DOHH2 (cell line): ENCODE data around the gene C13orf46.

Experiments
- H3F3A ChIP-seq: fragments of 200-600 bp; sonication (generic), shearing (Covaris generic); 2 replicates; pipeline ENCODE4 v1.6.0; 2016; ENCODE audit warnings: antibody characterized with exemption, mild to moderate bottlenecking; ENCODE audit not compliant: control insufficient read depth, insufficient read depth
- H3K27ac ChIP-seq: fragments of 200-600 bp; sonication (generic); 2 replicates; pipeline ENCODE4 v1.5.1; 2014; ENCODE audit warnings: low read depth, mild to moderate bottlenecking, low read length, moderate library complexity
- H3K27me3 ChIP-seq: fragments of 200-600 bp; sonication (generic); 2 replicates; pipeline ENCODE4 v1.6.1; 2014; ENCODE audit warnings: mild to moderate bottlenecking, low read length, mixed read lengths; ENCODE audit not compliant: control insufficient read depth
- H3K36me3 ChIP-seq: fragments of 200-600 bp; sonication (generic); 2 replicates; pipeline ENCODE4 v1.6.1; 2014; ENCODE audit warnings: mild to moderate bottlenecking, low read length, moderate library complexity, mixed read lengths; ENCODE audit not compliant: control insufficient read depth
- H3K4me1 ChIP-seq: fragments of 200-600 bp; sonication (generic); 2 replicates; pipeline ENCODE4 v1.6.1; 2014; ENCODE audit warnings: mild to moderate bottlenecking, low read length, mixed read lengths; ENCODE audit not compliant: control insufficient read depth
- H3K4me2 ChIP-seq: fragments of 200-600 bp; sonication (generic); 2 replicates; pipeline ENCODE4 v1.6.0; 2014; ENCODE audit warnings: mild to moderate bottlenecking, low read length, moderate library complexity
- H3K4me3 ChIP-seq: fragments of 200-600 bp; sonication (generic); 2 replicates; pipeline ENCODE4 v1.5.1; 2014; ENCODE audit warnings: mild to moderate bottlenecking, low read length, mixed read lengths
- H3K79me2 ChIP-seq: fragments of 200-600 bp; sonication (generic); 2 replicates; pipeline ENCODE4 v1.6.1; 2014; ENCODE audit warnings: mild to moderate bottlenecking, low read length, mixed read lengths; ENCODE audit not compliant: control insufficient read depth
- H3K9me2 ChIP-seq: fragments of 200-600 bp; sonication (generic); replicated peaks from 2 replicates; pipeline ENCODE4 v1.6.1; 2014; ENCODE audit warnings: mild to moderate bottlenecking, low read length, mixed read lengths; ENCODE audit not compliant: control insufficient read depth
- H3K9me3 ChIP-seq: fragments of 200-600 bp; sonication (generic); 2 replicates; pipeline ENCODE4 v1.6.1; 2014; ENCODE audit warnings: antibody characterized with exemption, low read length, mixed read lengths; ENCODE audit not compliant: control insufficient read depth, insufficient read depth
- H4K20me1 ChIP-seq: fragments of 200-600 bp; sonication (generic); 2 replicates; pipeline ENCODE4 v1.6.0; 2014; ENCODE audit warnings: low read depth, mild to moderate bottlenecking, antibody characterized with exemption, low read length, moderate library complexity; ENCODE audit not compliant: control insufficient read depth, insufficient read depth
- CTCF ChIP-seq: fragments of 200-600 bp; sonication (generic); IDR thresholded peaks from one replicate; pipeline ENCODE4 v1.5.1; 2014; ENCODE audit warnings: antibody characterized with exemption, mild to moderate bottlenecking, low read depth, low read length; ENCODE audit not compliant: poor library complexity, severe bottlenecking
- EZH2phosphoT487 ChIP-seq: fragments of 200-600 bp; sonication (generic); IDR thresholded peaks from 2 replicates; pipeline ENCODE4 v1.6.1; 2017; ENCODE audit warnings: borderline replicate concordance, mild to moderate bottlenecking, antibody characterized with exemption, low read length, moderate library complexity, mixed read lengths

The C13orf46 gene

GRCh38 chr13:114016321-114017027, 42.6 kb upstream of the C13orf46 start:
- Histone ChIP-seq H3K79me2 (no peaks in the 10 kb centered on the region), H3K27ac (no peak overlapping the region), H3K4me1 (peaks cover 14% of the 10 kb centered on the region), H3K9me3 (no peaks in the 10 kb centered on the region), H3K27me3 (no peaks in the 10 kb centered on the region), H3K4me2 (no peak overlapping the region), H3K36me3 (no peaks in the 10 kb centered on the region), H4K20me1 (no peaks in the 10 kb centered on the region), H3F3A (no peaks in the 10 kb centered on the region), H3K4me3 (no peak overlapping the region), H3K9me2 (no peaks in the 10 kb centered on the region)
- TF ChIP-seq EZH2phosphoT487: no peak
- no peak for TF ChIP-seq CTCF

GRCh38 chr13:114015969-114016295, 42.1 kb upstream of the C13orf46 start:
- no peak overlapping the region for H3K4me3 ChIP-seq
- H3K36me3 ChIP-seq: no peaks in the 10 kb centered on the region
- TF ChIP-seq EZH2phosphoT487 (no peak), CTCF (no peak)
- no peaks in the 10 kb centered on the region for H3K9me2 ChIP-seq
- H3K9me3 ChIP-seq: no peaks in the 10 kb centered on the region
- H3F3A ChIP-seq: no peaks in the 10 kb centered on the region
- H3K4me2 ChIP-seq: no peak overlapping the region
- no peaks in the 10 kb centered on the region for H4K20me1 ChIP-seq
- no peaks in the 10 kb centered on the region for H3K79me2 ChIP-seq
- H3K4me1 ChIP-seq: peaks cover 8% of the 10 kb centered on the region
- no peak overlapping the region for H3K27ac ChIP-seq
- H3K27me3 ChIP-seq: no peaks in the 10 kb centered on the region

GRCh38 chr13:114015111-114015968, 41.5 kb upstream of the C13orf46 start:
- no peaks in the 10 kb centered on the region for H4K20me1 ChIP-seq
- no peaks in the 10 kb centered on the region for H3K79me2 ChIP-seq
- H3K4me2 ChIP-seq: no peak overlapping the region
- H3K9me2 ChIP-seq: no peaks in the 10 kb centered on the region
- no peaks in the 10 kb centered on the region for H3K9me3 ChIP-seq
- H3K27ac ChIP-seq: no peak overlapping the region
- no peaks in the 10 kb centered on the region for H3K36me3 ChIP-seq
- H3K4me1 ChIP-seq: peaks cover 3% of the 10 kb centered on the region
- TF ChIP-seq EZH2phosphoT487 (no peak), CTCF (no peak)
- no peaks in the 10 kb centered on the region for H3F3A ChIP-seq
- no peak overlapping the region for H3K4me3 ChIP-seq
- no peaks in the 10 kb centered on the region for H3K27me3 ChIP-seq
